GM21528 (cell line): ENCODE data around the gene AP1M2.

Source experiments
- ATAC-seq: cut with Tn5 transposase; IDR thresholded peaks from one replicate; pipeline ENCODE4 v1.9.1; 2021; ENCODE audit warnings: mild to moderate bottlenecking, moderate library complexity; ENCODE audit not compliant: unreplicated experiment, low FRiP score

The AP1M2 gene

DNA sequence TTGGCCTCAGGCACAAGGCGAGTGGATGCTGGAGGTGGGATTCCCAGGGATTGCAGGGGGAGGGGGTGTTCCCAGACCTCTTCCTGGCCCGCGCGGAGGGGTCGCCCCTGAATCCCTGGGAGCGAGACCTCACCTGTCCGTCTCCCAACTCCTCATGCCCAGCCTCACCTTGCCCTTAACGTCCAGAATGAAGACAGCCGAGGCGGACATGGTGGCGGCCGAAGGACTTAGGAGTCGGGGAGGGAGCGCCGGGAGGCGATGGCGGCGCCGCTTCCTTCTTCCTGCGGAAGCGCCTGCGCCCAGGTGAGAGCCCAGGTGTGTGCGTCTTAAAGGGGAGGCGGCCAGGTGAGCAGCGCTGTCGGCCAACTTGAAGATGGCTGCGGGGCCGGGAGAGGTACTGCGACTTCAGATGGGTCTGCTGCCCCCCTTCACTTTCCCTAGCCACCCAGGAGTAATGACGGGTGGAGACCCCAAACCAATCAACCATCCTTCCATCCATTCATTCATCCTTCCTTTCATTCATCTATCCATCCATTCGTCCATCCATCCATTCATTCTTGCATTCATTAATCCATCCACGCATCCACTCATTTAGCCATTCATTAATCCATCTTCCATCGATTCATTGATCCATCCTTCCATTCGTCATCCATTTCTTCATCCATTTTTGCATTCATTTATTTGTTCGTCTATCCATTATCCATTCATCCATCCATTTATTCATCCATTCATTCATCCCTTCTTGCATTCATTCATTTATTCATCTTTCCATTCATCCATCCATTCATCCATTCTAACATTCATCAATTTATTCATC is at the start of gene AP1M2:
AP1M2 (minus strand) TSS at position 291 of the 817 bp plus-strand sequence; CDS start at position 210, 81 bp downstream.
- ATAC-seq: no peak

DNA sequence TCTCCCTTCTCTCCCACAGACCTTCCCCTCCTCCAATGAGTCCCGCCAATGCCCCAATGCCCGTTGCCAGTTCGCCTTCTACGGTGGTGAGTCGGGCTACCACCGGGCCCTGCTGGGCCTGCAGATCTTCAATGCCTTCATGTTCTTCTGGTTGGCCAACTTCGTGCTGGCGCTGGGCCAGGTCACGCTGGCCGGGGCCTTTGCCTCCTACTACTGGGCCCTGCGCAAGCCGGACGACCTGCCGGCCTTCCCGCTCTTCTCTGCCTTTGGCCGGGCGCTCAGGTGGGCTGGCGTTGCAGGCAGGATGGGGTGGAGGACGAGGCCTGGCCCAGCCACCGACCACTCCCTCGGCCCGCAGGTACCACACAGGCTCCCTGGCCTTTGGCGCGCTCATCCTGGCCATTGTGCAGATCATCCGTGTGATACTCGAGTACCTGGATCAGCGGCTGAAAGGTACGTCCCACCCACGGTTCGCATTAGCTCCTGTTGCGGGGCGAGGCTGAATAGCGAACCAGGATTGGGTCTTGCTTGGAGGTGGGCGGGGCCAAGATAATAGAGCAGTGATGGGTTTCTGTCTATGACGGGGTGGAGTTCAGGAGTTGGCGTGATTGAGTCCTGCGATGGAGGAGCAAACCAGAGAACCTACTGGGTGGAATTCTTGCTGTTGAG is 49.3 kb upstream of the AP1M2 start:
- ATAC-seq: no peak

DNA sequence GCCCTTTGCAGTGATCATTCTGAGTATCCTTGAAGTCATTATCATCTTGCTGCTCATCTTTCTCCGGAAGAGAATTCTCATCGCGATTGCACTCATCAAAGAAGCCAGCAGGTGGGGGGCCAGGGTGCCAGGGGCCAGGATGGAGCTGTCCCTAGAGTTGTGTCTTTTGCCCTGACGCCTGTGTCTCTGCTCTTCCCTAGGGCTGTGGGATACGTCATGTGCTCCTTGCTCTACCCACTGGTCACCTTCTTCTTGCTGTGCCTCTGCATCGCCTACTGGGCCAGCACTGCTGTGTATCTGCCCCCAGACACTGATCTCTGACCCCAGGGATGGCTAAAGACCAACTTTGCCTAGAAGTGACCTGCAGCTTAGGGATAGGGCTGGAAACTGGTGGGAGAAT is 47.9 kb upstream of the AP1M2 start:
- ATAC-seq: no peak

DNA sequence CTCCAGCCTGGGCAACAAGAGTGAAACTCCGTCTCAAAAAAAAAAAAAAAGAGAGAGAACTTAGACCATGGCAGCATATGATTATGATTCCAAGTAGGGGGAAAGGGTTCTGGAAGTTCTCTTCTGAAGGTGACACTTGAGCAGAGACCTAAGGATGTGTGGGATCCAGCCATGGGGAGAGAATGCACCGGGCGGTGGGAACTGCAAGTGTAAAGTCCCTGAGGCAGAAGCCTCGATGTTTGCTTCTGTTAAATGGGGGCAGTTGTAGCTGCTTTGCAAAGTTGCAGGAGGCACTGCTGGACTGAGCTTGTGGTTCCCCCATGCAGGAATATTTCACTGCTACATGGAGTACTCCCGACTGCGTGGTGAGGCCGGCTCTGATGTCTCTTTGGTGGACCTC is 47.3 kb upstream of the AP1M2 start:
- no peak for ATAC-seq

DNA sequence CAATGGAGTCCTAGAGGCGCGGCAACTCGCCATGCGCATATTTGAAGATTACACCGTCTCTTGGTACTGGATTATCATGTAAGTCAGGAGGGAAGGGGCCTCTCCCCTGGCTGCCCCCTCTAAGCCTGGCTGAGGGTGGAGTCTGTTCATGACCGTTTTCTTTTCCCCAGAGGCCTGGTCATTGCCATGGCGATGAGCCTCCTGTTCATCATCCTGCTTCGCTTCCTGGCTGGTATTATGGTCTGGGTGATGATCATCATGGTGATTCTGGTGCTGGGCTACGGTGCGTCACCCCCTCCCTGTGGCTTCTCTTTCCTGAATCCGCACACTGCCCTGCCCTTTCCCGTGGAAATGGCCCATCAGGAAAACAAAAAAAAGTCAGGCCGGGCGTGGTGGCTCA is 44.8 kb upstream of the AP1M2 start:
- no peak for ATAC-seq

DNA sequence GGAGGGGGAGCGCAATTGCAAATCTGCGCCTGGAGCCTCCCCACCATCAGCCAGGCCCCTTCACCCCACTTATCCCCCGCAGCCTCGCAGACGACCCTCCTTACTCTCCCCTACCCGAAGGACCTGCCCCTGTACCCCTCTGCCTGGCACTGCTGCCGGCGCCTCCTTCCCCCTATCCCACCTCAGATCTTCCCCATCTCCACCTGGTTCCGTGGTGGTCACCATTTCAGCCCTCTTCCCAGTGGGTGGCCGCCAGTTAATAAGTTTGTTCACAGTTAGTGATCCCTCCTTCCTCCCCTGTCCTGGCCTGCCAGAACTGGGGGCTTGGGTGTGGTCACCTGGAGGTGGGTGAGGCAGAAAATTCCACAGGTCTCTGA is 38.6 kb upstream of the AP1M2 start:
- ATAC-seq: no peak

DNA sequence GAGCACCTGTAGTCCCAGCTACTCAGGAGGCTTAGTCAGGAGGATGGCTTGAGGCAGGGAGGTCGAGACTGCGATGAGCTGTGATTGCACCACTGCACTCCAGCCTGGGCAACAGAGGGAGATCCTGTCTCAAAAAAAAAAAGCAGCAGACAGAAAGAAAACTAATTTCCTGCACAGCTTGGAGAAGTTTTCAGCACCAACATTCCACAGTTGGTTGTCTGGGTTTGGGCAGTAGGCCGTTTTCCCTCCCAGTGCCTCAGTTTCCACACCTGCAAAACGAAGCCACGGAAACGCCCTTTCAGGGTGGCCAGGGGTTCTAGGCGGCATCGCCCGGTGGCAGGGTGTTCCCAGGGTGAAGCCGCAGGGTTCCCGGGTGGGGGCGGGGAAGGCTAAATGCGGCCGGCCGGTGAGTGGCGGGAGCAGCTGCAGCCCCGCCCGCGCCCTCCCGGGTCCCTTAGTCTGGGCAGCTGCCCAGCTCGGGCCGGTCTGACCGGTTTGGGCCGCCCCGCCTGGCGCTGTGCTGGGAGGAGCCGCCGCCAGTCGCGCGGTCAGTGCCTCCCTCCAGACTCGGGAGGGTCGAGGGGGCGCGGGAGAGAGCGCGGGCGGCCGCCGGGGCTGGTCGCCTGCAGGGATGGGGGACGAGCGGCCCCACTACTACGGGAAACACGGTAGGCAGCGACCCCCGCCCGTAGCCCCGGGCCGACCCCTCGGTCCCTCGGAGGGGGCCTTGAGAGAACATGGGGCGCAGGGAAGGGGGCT is 38.1 kb upstream of the AP1M2 start, which contains the start of gene SLC44A2:
SLC44A2 (plus strand) TSS at position 551 of the 759 bp plus-strand sequence; CDS start at position 632, 81 bp downstream.
- ATAC-seq: no peak

DNA sequence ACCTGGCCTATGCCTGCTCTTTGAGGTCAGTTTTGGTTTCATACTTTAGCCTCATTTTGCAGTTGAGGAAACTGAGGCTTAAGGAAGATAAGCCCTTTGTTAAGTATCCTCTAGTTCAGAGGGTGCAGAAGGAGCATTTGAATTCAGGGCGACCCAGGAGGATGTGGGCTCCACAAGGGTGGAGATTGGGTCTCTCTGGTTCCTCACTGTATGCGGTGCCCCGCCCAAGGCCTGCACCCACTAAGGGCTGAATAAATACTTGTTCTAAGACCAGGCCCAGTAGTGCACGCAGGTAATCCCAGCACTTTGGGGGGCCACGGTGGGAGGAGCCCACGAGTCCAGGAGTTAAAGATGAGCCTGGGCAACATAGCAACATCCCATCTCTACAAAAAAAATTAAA is 37.5 kb upstream of the AP1M2 start:
- ATAC-seq: no peak

DNA sequence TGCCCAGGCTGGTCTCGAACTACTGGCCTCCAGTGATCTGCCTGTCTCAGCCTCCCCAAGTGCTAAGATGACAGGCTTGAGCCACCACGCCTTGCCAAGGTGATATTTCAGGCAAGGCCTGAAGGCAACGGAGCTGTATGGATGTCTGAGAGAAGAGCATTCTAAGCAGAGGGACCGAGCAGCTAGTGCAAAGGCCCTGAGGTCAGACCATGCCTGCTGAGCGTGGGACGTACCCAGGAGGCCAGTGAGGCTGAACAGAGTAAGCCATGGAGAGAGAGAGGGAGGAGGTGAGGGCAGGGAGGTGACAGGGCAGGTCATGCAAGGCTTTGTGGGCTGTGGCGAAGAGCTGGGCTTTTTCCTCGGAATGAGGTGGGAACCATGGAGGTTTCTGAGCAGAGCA is 34.9 kb upstream of the AP1M2 start:
- ATAC-seq: no peak

DNA sequence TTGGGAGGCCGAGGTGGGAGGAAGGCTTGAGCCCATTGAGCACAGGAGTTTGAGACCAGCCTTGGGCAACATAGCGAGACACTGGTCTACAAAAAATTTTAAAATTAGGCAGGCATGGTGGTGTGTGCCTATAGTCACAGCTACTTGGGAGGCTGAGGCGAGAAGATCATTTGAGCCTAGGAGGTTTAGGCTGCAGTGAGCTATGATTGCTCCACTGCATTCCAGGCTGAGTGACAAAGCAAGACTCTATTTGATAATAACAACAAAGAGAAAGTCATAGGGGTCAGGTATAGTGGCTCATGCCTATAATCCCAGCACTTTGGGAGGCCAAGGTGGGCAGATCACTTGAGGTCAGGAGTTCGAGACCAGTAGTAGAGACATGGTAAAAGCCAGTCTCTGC is 33.7 kb upstream of the AP1M2 start:
- ATAC-seq: no peak

DNA sequence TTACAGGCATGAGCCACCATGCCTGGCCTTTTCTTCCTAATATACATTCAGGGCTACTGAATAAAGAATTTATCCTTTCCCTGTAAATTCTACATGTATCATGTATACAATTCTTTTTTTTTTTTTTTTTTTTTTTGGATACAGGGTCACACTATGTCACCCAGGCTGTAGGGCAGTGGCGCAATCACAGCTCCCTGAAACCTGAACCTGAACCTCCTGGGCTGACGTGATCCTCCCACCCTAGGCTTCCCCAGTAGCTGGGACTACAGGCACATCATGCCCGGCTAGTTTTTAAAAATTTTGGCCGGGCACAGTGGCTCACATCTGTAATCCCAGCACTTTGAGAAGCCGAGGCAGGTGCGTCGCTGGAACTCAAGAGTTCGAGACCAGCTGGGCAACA is 31.7 kb upstream of the AP1M2 start:
- no peak for ATAC-seq

DNA sequence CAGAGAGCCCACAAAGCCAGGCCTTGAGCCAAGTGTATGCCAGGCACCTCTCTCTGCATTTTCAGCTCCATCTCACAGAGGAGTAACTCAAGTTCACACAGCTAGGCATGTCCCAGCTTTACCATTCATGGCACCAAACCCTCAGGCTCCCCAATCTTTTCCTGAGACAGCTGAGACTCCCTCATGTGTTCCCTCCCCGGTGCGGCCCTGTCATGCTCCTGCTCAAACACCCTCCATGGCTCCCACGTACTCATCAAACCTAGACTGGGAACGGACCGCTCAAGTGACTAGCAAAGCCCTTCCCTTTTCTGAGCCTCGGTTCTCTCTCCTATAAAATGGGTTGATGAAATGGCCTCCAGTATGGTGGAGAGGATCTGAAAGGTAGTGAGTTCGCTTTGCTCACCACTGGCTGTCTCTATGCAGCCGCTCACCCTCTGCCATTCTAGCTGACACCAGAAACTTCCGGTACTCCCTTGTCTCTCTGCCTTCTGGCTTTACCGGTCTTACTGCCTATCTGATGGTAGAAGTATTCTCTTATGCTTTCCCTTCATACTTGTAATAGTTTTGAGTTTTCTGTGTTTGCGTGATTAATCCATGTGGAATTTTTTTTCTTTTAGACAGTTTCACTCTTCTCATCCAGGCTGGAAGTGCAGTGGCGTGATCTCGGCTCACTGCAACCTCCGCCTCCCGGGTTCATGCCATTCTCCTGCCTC is 30.5 kb upstream of the AP1M2 start:
- no peak for ATAC-seq

DNA sequence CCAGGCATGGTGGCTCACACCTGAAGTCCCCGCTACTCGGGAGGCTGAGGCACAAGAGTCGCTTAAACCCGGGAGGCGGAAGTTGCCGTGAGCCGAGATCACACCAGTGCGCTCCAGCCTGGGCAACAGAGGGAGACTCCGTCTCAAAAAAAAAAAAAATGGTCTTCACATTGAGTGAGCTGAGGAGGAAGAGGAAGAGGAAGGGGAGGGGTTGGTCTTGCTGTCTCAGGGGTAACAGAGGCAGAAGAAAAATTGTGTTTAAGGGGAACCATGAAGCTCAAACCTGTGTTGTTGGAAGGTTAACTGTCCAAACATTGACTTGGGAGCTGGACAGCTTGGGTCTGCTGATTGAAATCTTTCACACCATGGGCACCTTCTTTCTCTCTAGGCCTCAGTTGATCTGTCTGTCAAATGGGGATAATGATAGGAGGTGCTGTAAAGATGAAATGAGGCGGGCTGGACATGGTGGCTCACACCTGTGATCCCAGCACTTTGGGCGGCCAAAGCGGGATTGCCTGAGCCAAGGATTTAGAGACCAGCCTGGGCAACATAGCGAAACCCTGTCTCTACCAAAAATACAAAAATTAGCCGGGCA is 28.4 kb upstream of the AP1M2 start:
- no peak for ATAC-seq

DNA sequence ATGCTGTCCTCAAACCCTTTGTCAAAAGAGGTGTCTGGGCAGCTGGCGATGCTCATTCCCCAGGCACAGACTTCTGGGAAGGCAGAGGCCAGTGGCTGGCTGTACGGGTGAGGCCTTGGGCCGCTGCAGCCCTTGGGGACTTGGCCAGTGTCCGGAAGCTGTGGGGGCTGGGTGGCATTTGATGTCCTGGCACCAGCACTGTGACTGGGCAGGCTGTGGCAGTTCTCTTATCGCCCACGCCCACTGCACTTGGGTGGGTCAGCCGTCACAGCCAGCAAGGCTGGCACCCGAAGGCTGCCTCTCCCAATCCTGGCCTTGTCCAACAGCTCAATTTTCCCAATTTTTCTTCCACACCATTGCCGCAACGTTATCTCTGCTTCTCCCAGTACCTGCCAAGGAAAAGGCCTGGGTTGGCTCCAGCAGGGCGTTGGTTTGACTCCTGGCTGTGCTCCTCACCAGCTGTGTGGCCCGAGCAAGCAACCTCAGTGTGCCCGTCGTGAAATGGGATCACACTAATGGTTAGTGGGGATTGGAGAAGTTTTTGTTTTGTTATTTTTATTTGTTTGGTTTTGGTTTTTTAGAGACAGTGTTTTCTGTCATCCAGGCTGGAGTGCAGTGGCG is 25.5 kb upstream of the AP1M2 start:
- ATAC-seq: no peak

DNA sequence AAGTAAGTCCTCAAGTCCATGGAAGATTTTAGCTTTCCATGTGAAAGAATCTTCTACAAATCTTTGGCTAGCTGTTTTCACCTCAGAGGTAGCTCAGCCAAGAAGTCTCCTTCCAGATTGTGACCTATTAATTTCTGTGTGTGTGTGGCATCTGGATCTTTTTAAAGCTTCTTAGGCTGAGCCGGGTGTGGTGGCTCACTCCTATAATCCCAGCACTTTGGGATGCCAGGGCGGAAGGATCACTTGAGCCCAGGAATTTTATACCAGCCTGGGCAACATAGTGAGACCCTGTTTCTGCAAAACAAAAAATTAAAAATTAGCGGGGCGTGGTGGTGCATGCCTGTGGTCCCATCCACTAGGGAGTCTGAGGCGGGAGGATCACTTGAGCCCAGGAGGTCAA is 24.8 kb upstream of the AP1M2 start:
- no peak for ATAC-seq

DNA sequence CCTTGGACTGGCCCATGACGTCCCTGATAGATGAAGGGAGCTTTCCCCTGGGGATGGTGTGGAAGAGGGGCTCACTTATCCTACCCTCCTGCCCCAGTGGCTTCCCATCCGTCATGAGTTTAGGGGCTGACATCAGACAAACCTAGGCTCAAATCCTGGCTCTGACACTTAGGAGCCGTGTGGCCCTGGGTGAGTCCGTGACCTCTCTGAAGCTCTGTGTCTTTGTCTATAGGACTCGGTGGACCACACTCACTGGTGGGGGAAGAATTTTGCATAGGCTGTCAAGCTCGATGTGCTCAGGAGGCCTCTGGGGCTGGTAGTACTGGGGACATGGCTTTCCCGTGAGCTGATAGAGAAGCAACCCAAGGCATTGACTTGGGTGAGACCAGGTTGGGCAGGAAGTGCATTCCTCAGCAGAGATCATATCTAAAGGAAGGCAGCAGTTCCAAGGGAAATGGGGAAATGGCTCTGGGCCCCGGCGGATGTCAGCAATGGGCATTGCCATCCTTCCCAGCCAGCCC is 17.4 kb upstream of the AP1M2 start:
- no peak for ATAC-seq

DNA sequence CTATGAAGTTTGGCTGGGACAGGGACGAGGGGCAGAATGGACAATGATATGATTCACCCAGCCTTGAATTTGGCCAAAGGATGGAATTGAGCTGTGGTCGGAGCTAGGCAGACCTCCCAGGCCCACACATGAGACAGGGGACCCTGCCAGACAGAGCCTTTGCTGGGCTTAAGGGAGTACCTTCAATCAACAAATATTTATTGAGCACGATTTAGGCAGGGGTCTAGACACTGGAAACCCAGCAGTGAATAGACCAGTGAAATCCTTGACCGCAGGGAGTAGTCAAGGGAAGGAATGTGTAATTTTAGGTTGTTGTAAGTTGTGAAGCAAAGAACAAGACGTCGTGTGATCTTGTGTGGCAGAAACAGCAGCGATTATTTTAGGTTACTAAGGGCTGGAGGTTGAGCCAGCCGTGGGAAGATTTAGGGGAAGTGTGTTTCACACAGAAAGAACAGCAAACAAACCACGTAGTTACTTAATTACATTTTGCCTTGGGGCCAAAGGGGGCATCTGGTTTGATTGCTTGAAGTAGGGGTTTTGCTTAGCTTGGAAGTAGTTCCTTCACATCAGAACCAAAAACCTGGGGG is 16.9 kb upstream of the AP1M2 start:
- no peak for ATAC-seq

DNA sequence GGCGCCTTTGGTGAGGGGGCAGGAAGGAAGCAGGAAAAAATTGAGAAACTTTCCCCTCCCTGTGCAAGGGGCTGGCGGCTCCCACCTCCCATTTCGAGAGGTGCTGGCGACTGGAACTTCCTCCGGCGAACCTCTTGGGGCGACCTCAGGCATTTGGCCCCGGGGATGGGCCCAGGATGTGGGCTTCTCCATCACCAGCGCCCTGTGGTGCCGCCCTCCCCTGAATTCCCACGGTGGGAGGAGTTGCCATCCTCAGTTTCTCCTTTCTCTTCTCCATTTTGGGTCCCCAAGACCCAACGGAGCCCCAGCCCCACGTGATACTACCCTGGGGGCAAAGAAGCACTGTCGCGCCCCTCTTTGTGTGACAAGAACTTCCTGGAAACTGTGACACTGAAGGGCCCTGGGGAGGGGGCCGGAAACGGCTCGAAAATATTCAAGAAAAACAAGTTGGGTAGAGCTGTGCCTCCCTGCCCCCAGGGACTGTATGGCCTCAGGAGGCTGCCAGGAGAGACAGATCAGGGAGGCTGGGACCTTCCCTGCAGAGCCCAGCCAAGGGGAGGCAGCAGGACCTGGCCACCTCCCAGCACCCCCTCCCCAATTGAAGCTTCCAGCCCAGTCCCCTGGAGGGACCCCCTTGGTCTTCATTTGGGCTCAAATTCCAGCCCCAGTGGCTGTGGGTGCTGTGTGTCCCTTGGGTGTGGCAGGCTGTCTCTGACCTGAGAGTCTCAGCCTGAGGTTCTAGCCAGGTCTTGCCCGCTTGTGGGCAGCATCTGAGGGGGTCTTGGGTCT is 16.2 kb upstream of the AP1M2 start:
- no peak for ATAC-seq
